Activated T-helper 2 cell treated with anti-CD3 and anti-CD28 coated beads, Interferon-gamma antibody, Interleukin-2, Interleukin-4, amounts not matched to agents 10 μg/mL and 5 μg/mL and 100 μg/mL, durations not matched to agents 14 hours and 24 hours and 36 hours (primary cell): ENCODE measurements around the gene THBS3. TPM values are rescaled to one million over a fixed set of nuclear protein-coding genes. Genes with fewer than 3 reads are reported as not detected.
"Not testable (repeated sequence)": the region's sequence is repeated elsewhere in the genome, so short reads cannot be mapped to it uniquely, and the experiment has no call there.

Experiments
- DNase-seq: peaks from one replicate; pipeline ENCODE4 v3.0.0; 2021; ENCODE audit warnings: low spot score
- H3K27ac Mint-ChIP-seq: one replicate; pipeline ENCODE4 v1.8.0; 2021; ENCODE audit warnings: mixed read lengths
- H3K27me3 Mint-ChIP-seq: one replicate; pipeline ENCODE4 v1.8.0; 2021; ENCODE audit warnings: low read depth, mixed read lengths
- H3K36me3 Mint-ChIP-seq: one replicate; pipeline ENCODE4 v1.8.0; 2021; ENCODE audit warnings: low read depth, mixed read lengths
- H3K4me1 Mint-ChIP-seq: one replicate; pipeline ENCODE4 v1.8.0; 2021; ENCODE audit warnings: low read depth, mixed read lengths
- H3K4me3 Mint-ChIP-seq: one replicate; pipeline ENCODE4 v1.8.0; 2021; ENCODE audit warnings: low read depth, mild to moderate bottlenecking, moderate library complexity, mixed read lengths
- H3K9me3 Mint-ChIP-seq: one replicate; pipeline ENCODE4 v1.8.0; 2021; ENCODE audit warnings: mixed read lengths
- intact Hi-C: fragments of 100-400 bp; cut with micrococcal nuclease; formaldehyde crosslinking; loops from one replicate; pipeline ENCODE4 v1.15.1; 2023
- total RNA-seq: library from RNA; stranded (reverse); gene quantifications from 2 replicates; pipeline ENCODE4 v1.2.3, GENCODE V29; 2022

Gene THBS3
- total RNA-seq, 1 donor from 2014 or later: 13.1 TPM

DNA sequence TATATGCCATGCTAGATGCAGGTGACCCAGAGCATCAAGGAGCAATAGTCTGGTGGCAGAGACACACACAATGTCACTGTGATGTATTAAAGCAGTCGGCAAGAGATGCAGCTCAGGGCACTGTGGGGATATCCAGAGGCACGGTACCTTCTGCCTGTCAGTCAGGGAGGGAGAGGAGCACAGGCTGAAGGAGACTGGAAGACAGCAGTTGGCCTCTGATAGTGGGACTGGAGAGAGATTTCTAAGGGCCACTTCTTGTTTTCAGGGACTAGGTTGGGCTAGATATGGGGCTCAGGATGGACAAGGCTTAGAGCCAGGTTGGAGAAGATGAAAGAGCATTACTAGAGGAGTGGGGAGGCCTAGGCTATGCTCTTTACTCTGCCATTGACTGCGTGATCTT lies 23.6 kb upstream of the THBS3 start:
- H3K4me3 Mint-ChIP-seq, DNase-seq, H3K9me3 Mint-ChIP-seq, H3K27me3 Mint-ChIP-seq, H3K27ac Mint-ChIP-seq, intact Hi-C loops: not testable (repeated sequence)
- Mint-ChIP-seq H3K4me1 (peaks cover 13% of the 10 kb centered on the region), H3K36me3 (peaks cover 11% of the 10 kb centered on the region)

DNA sequence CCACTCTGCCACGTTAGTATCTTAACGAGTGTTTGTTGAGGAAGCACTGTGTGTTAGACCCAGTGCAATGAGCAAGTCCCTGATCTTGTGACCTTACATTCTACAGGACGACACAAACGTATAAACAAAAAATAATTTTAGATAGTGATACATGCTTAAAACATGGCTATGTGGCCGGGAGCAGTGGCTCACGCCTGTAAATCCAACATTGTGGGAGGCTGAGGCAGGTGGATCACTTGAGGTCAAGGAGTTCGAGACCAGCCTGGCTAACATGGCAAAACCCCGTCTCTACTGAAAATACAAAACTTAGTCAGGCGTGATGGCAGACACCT lies 20.4 kb upstream of the THBS3 start:
- Mint-ChIP-seq H3K36me3 (peaks cover 14% of the 10 kb centered on the region), H3K27me3 (no peaks in the 10 kb centered on the region), H3K4me3 (peak overlapping the region; percentile 95), H3K9me3 (no peaks in the 10 kb centered on the region), H3K27ac (peak overlapping the region; percentile 94), H3K4me1 (peaks cover 26% of the 10 kb centered on the region)
- DNase-seq: no peak
- intact Hi-C loops: loop anchor here (5.0 kb wide), 1 partner anchor 36 kb away; no protein-coding TSS in a partner anchor

DNA sequence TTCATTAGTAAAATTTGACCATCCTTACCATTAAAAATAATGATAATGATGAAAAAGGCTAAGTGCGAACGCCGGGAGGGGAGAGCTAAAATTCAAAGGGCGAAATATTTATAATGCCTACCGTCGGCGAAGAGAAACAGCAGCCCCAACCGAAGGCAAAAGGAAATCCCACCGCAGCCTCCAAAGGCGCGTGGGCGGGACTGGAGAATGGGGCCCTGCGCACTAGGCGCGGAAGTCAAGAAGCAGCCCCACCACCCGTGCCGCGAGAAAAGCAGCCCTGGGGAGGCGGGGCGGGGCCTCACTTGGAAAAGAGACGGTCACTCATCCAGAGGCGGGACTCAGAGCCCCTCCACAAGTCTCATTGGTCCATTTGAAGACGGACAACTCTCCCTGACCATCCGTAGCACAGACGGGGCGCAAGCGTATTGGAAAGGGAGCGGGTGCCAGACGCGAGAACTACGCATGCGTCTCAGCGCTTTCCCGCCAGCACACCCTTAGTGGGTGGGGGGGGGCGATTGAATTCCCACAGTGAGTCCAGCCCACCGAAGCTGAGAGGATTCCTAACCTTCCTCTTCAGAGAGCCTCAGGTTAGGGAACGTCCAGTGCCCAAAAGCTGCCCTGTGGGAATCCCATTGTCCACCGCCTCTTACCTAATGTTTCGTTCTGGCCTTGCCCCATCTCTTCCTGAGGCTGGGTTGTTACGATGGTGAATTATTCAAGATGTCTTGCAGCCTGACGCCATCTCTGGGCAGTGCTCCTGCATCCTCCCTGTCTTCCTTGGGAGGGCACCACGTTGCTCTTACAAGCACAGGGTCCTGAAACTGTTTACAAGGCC lies 19.8 kb upstream of the THBS3 start:
- peaks cover 26% of the 10 kb centered on the region for H3K4me1 Mint-ChIP-seq
- peak; percentile 99 for DNase-seq
- H3K27me3 Mint-ChIP-seq: no peaks in the 10 kb centered on the region
- H3K36me3 Mint-ChIP-seq: peaks cover 14% of the 10 kb centered on the region
- H3K4me3 Mint-ChIP-seq: peak overlapping the region; percentile 95
- peak overlapping the region; percentile 94 for H3K27ac Mint-ChIP-seq
- H3K9me3 Mint-ChIP-seq: no peaks in the 10 kb centered on the region
- intact Hi-C loops: loop anchor here (1.0 to 5.0 kb wide), 4 partner anchors 17 to 46 kb away; partner anchors contain the start of genes CLK2 and MTX1

DNA sequence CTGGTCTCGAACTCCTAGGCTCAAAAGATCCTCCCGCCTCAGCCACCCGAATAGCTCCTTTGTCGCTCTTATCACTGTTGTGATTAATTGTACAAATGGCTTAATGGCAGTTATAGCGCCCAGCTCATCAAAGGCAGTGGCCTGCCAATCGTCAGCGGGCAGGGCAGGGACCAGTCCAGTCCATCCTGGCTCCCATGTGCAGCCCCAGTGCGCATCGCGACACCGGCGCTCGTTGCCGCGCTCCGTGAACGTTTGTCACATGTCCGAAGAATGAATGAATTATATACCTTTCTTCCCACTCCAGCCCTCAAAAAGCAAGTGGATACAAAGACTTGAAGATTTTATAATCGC lies 19.2 kb upstream of the THBS3 start:
- H3K4me1 Mint-ChIP-seq: peaks cover 26% of the 10 kb centered on the region
- no peak for DNase-seq
- H3K36me3 Mint-ChIP-seq: peaks cover 14% of the 10 kb centered on the region
- H3K27ac Mint-ChIP-seq: peak overlapping the region; percentile 94
- peak overlapping the region; percentile 95 for H3K4me3 Mint-ChIP-seq
- no peaks in the 10 kb centered on the region for H3K9me3 Mint-ChIP-seq
- H3K27me3 Mint-ChIP-seq: no peaks in the 10 kb centered on the region
- intact Hi-C loops: loop anchor here (1.0 to 5.0 kb wide), 5 partner anchors 17 to 51 kb away; partner anchors contain the start of genes CLK2 and MTX1

DNA sequence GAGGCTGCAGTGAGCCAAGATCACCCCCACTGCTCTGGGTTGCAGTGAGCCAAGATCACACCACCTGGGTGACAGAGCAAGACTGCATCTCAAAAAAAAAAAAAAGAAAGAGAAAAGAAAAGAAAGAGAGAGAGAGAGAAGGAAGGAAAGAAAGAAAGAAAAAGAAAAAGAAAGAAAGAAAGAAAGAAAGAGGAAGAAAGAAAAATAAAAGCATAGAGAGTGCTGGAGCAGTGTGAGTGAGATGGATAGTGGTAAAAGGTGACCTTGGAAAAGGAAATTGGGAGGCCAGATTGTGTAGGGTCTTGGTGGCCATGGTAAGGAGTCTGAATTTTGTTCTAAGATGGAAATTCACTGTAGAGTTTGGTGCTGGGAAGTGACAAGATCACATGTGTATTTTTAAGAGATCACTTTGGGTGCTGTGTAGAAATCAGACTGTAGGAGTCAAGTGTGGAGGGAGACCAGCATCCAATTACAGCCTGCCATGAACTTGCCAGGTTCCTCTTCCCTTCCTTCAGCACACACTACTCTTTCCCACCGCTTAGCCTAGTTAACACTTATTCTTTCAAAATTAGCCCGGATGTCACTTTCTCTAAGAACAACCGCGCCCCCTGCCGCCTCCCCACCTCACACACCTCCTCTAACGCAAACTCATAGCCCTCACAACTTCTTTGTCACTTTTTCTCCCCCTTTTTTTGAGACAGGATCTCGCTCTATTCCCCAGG lies 18.7 kb upstream of the THBS3 start:
- Mint-ChIP-seq H3K36me3 (peaks cover 14% of the 10 kb centered on the region), H3K4me3 (peak overlapping the region; percentile 95), H3K9me3 (no peaks in the 10 kb centered on the region), H3K4me1 (peaks cover 26% of the 10 kb centered on the region), H3K27me3 (no peaks in the 10 kb centered on the region), H3K27ac (peak overlapping the region; percentile 94)
- DNase-seq: peak; percentile 74
- intact Hi-C loops: loop anchor here (1.0 to 5.0 kb wide), 2 partner anchors 34 to 50 kb away; no protein-coding TSS in a partner anchor

DNA sequence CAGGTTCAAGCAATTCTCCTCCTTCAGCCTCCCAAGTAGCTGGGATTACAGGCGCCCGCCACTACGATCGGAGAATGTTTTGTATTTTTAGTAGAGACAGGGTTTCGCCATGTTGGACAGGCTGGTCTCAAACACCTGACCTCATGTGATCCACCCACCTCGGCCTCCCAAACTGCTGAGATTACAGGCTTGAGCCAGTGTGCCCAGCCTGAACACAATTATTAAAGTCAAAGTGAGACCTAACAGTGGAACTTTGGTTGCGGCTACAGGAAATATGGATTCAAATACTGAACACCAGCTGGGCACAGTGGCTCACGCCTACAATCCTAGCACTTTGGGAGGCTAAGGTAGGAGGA lies 17.7 kb upstream of the THBS3 start:
- DNase-seq, H3K9me3 Mint-ChIP-seq, H3K27me3 Mint-ChIP-seq, H3K27ac Mint-ChIP-seq: not testable (repeated sequence)
- H3K4me3 Mint-ChIP-seq: peak overlapping the region; percentile 95
- intact Hi-C loops: loop anchor here (5.0 kb wide), 1 partner anchor 33 kb away; no protein-coding TSS in a partner anchor
- H3K36me3 Mint-ChIP-seq: peaks cover 14% of the 10 kb centered on the region
- H3K4me1 Mint-ChIP-seq: peaks cover 23% of the 10 kb centered on the region

DNA sequence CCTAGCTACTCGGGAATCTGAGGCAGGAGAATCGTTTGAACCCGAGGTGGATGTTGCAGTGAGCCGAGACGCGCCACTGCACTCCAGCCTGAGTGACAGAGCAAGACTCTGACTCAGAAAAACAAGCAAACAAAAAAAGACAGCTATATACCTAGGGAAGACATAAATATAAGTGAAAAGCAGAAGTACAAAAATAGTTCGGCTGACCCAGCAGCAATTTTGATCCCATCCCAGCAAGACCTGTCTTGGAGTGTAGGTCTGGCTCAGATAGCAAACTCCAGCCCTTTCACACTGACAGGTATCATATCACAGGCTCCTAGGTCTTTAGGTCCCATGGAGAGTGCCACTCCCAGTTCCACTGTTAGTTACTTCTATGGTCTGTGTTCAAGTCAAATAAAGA lies 15.3 kb upstream of the THBS3 start:
- intact Hi-C loops: no loop called here
- peaks cover 33% of the 10 kb centered on the region for H3K4me1 Mint-ChIP-seq
- no peaks in the 10 kb centered on the region for H3K9me3 Mint-ChIP-seq

DNA sequence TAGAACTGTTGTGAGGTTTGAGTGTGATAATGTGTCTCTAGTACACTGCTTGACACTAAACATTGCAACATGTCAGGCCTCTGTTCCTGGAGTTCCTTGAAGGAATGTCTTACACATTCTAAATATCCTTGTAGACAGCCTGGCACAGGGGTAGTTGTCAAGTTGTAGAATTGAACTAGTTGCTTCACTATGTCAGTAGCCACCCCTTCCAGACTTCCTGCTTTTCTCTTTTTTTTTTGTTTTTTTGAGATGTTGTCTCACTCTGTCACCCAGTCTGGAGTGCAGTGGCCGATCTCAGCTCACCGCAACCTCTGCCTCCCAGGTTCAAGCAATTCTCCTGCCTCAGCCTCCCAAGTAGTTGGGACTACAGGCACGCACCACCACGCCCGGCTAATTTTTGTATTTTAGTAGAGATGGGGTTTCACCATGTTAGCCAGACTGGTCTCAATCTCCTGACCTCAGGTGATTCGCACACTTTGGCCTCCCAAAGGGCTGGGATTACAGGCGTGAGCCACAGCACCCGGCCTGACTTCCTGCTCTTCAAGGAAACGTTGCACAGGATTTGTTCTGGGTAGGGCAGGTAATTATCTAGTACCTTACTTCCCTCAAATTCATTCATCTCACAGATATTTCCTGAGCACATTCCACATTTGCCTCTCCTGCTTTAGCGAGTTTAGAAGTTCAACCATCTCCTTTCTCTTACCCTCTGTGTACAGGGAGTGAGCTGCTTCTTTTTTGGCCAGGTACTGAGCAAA lies 12.7 kb upstream of the THBS3 start:
- H3K9me3 Mint-ChIP-seq, H3K27ac Mint-ChIP-seq, DNase-seq, H3K27me3 Mint-ChIP-seq, H3K4me3 Mint-ChIP-seq, intact Hi-C loops, H3K36me3 Mint-ChIP-seq: not testable (repeated sequence)
- peaks cover 18% of the 10 kb centered on the region for H3K4me1 Mint-ChIP-seq

More for the DNA sequence above, 15.3 kb upstream of the THBS3 start:
- Mint-ChIP-seq H3K27me3 (no peaks in the 10 kb centered on the region), H3K36me3 (peaks cover 14% of the 10 kb centered on the region), H3K27ac (peak overlapping the region; percentile 22), H3K4me3 (no peak overlapping the region)
- DNase-seq: no peak

DNA sequence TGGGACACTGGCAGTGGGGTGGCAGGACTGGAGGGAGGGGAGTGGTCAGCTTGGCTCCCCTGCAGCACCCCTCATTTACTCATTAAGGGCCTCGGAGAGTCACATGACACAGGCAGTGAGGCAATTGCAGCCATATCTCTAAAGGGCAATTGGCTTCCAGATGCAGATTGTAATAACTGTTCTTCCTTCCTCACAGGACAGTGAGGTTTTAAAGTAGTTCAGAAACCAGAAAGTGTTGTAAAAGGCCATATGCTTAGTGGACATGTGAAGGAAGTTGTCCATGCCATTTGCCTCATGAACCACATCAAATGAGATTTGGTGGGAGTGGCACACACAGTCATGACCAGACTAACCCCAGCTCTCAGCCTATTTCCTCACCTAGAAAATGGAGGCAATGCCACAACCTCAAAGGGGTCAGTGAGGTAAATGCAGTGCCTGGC lies 11.9 kb upstream of the THBS3 start:
- intact Hi-C loops: no loop called here
- DNase-seq: no peak
- Mint-ChIP-seq H3K9me3 (no peaks in the 10 kb centered on the region), H3K27me3 (no peaks in the 10 kb centered on the region), H3K4me1 (peaks cover 16% of the 10 kb centered on the region), H3K27ac (peak overlapping the region; percentile 71), H3K36me3 (peaks cover 12% of the 10 kb centered on the region), H3K4me3 (no peak overlapping the region)

DNA sequence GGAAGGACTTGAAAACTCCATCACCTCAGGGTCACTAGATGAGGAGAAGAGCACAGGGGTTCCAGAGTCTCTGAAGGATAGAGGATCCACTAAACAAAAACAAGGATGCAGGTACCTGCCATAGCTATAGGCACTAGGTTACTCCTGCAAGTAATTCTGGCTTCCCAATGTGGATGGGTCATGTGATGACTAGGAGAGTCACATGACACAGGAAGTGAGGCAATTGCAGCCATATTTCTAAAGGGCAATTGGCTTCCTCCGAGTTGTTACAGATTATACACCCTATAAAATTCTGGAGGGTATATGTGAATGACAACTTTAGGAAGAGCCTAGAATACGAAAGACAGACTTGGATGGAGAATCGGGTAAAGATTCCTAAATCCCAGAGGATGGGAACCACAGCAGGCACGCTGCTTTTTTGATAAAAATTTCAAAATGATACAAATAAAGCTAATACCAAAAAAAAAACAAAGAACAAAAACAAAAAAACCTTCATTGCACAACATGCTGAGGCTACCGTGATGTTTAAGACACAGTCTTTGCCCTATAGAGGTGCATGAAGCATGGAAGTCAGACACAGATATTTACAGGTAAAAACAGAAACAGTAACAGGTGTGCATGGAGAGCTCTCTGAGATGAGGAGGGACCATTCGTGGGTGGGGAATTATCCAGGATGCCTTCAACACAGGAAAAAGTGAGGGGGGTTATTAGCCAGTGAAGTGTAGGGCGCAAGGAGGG lies 11.3 kb upstream of the THBS3 start:
- H3K4me1 Mint-ChIP-seq: peaks cover 16% of the 10 kb centered on the region
- no peak for DNase-seq
- no peaks in the 10 kb centered on the region for H3K27me3 Mint-ChIP-seq
- peaks cover 9% of the 10 kb centered on the region for H3K36me3 Mint-ChIP-seq
- H3K27ac Mint-ChIP-seq: peak overlapping the region; percentile 71
- intact Hi-C loops: no loop called here
- H3K4me3 Mint-ChIP-seq: no peak overlapping the region
- no peaks in the 10 kb centered on the region for H3K9me3 Mint-ChIP-seq

DNA sequence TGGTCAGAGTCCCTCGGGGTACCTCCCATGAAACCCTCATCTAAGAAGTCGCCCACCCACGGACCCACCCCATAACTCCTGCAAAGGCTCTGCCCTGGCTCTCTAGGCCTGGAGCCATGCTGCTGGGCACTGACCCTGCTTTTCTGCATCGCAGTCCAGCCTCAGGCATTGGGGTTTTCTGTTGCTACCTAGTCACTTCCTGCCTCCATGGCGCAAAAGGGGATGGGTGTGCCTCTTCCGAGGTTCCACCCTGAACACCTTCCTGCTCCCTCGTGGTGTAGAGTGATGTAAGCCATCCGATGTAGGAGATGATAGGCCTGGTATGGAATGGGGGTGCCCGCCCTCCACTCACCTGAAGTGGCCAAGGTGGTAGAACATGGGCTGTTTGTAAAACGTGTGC lies 7.0 kb upstream of the THBS3 start:
- peaks cover 14% of the 10 kb centered on the region for H3K36me3 Mint-ChIP-seq
- H3K9me3 Mint-ChIP-seq, DNase-seq, H3K27ac Mint-ChIP-seq, H3K27me3 Mint-ChIP-seq, H3K4me3 Mint-ChIP-seq, intact Hi-C loops: not testable (repeated sequence)
- peaks cover 21% of the 10 kb centered on the region for H3K4me1 Mint-ChIP-seq

DNA sequence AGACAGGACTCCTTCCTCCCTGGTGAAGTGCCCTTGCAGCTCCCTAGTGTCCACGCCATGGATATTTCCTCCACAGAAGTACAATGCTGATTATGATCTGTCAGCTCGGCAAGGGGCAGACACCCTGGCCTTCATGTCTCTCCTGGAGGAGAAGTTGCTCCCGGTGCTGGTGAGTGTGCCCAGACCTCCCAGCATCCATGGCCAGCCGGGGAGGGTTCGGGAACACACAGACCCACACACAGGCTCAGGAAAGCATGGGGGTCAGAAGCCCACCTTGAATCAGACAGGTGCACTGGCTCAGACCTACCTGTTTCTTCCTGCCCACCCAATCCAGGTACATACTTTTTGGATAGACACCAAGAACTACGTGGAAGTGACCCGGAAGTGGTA lies 4.3 kb upstream of the THBS3 start:
- H3K4me3 Mint-ChIP-seq, intact Hi-C loops, H3K9me3 Mint-ChIP-seq, H3K27ac Mint-ChIP-seq, DNase-seq, H3K27me3 Mint-ChIP-seq: not testable (repeated sequence)
- H3K4me1 Mint-ChIP-seq: peaks cover 23% of the 10 kb centered on the region
- H3K36me3 Mint-ChIP-seq: peaks cover 14% of the 10 kb centered on the region
